ENCODE data around the gene GRB10. TPM values are rescaled to one million over a fixed set of nuclear protein-coding genes. Genes with fewer than 3 reads are reported as not detected.

Gene GRB10
- total and polyA plus RNA-seq, 2 experiments from 2014 or later = 35.0 to 154 TPM

DNA sequence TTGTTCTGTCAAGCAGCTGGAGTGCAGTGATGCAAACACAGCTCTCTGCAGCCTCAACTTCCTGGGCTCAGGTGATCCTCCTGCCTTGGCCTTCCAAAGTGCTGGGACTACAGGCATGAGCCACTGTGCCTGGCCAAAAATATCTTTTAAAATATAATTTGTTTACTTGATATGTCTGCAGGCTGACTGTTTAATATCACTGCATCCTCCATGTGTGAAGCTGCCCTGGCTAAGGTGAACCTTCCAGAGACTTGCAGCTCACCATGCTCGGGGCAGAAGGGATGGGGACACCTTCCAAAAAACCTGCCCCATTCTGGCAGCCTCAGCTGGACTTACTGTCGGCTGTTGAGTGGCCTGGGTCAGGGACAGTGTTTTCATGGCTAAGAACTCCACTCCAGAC, 159.9 kb downstream of the GRB10 start:
- peaks cover 18% of the 10 kb centered on the region for H3K36me3 Mint-ChIP-seq (ENCODE audit: low read depth)
- H3K4me3 Mint-ChIP-seq = no peak overlapping the region
- H3K27me3 Mint-ChIP-seq (ENCODE audit: insufficient read depth, low read depth, poor library complexity) = peaks cover 6% of the 10 kb centered on the region
- TF ChIP-seq EZH2 (IDR thresholded peaks at IDR 0.05; ENCODE audit: low read depth, unreplicated experiment) (no peak), EZH2phosphoT487 (IDR thresholded peaks at IDR 0.05; ENCODE audit: unreplicated experiment) (no peak), POLR2AphosphoS5 (IDR thresholded peaks at IDR 0.05; ENCODE audit: low read depth) (no peak), NANOG (IDR thresholded peaks at IDR 0.05; ENCODE audit: borderline replicate concordance) (no peak), ZNF114 (CRISPR knock-in tag; IDR thresholded peaks at IDR 0.05) (no peak), CREB1 (CRISPR knock-in tag; IDR thresholded peaks at IDR 0.05; ENCODE audit: low read depth) (no peak), STAT1 (IDR thresholded peaks at IDR 0.05; ENCODE audit: unreplicated experiment) (no peak)
- TF ChIP-seq, protein P1, sequence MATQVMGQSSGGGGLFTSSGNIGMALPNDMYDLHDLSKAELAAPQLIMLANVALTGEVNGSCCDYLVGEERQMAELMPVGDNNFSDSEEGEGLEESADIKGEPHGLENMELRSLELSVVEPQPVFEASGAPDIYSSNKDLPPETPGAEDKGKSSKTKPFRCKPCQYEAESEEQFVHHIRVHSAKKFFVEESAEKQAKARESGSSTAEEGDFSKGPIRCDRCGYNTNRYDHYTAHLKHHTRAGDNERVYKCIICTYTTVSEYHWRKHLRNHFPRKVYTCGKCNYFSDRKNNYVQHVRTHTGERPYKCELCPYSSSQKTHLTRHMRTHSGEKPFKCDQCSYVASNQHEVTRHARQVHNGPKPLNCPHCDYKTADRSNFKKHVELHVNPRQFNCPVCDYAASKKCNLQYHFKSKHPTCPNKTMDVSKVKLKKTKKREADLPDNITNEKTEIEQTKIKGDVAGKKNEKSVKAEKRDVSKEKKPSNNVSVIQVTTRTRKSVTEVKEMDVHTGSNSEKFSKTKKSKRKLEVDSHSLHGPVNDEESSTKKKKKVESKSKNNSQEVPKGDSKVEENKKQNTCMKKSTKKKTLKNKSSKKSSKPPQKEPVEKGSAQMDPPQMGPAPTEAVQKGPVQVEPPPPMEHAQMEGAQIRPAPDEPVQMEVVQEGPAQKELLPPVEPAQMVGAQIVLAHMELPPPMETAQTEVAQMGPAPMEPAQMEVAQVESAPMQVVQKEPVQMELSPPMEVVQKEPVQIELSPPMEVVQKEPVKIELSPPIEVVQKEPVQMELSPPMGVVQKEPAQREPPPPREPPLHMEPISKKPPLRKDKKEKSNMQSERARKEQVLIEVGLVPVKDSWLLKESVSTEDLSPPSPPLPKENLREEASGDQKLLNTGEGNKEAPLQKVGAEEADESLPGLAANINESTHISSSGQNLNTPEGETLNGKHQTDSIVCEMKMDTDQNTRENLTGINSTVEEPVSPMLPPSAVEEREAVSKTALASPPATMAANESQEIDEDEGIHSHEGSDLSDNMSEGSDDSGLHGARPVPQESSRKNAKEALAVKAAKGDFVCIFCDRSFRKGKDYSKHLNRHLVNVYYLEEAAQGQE (IDR thresholded peaks at IDR 0.05; ENCODE audit: unreplicated experiment) = no peak
- TF ChIP-seq, protein P2, sequence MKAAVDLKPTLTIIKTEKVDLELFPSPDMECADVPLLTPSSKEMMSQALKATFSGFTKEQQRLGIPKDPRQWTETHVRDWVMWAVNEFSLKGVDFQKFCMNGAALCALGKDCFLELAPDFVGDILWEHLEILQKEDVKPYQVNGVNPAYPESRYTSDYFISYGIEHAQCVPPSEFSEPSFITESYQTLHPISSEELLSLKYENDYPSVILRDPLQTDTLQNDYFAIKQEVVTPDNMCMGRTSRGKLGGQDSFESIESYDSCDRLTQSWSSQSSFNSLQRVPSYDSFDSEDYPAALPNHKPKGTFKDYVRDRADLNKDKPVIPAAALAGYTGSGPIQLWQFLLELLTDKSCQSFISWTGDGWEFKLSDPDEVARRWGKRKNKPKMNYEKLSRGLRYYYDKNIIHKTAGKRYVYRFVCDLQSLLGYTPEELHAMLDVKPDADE (IDR thresholded peaks at IDR 0.05) = no peak
- H3K4me1 ChIP-seq (ENCODE audit: insufficient read depth) = no peaks in the 10 kb centered on the region; the same call in 1 of the 2 replicates
- H3K4me1 Mint-ChIP-seq = peaks cover 12% of the 10 kb centered on the region
- H3K4me3 ChIP-seq = no peak overlapping the region
- no peak for ATAC-seq
- no peaks in the 10 kb centered on the region for H3K27me3 ChIP-seq (ENCODE audit: insufficient read depth)
- no peak overlapping the region for H3K4me2 ChIP-seq
- no peak overlapping the region for H3K27ac Mint-ChIP-seq
- no peak overlapping the region for H3K27ac ChIP-seq (ENCODE audit: low read depth)
- H3K9me2 ChIP-seq (ENCODE audit: insufficient read depth) = no peaks in the 10 kb centered on the region
- H2AFZ ChIP-seq = no peak overlapping the region
- H3K36me3 ChIP-seq (ENCODE audit: insufficient read depth) = peaks cover 4% of the 10 kb centered on the region; the same call in 1 of the 2 replicates
- DNase-seq (ENCODE audit: low spot score) = no peak
- peaks cover 6% of the 10 kb centered on the region; the same call in 1 of the 2 replicates for H4K20me1 ChIP-seq (replicated peaks; ENCODE audit: insufficient read depth)
- H3K79me2 ChIP-seq (replicated peaks; ENCODE audit: insufficient read depth) = peaks cover 13% of the 10 kb centered on the region
- H3F3A ChIP-seq (replicated peaks; ENCODE audit: low read depth) = no peaks in the 10 kb centered on the region
- H3K9me3 Mint-ChIP-seq = no peaks in the 10 kb centered on the region; the same call in 2 of the 3 replicates

DNA sequence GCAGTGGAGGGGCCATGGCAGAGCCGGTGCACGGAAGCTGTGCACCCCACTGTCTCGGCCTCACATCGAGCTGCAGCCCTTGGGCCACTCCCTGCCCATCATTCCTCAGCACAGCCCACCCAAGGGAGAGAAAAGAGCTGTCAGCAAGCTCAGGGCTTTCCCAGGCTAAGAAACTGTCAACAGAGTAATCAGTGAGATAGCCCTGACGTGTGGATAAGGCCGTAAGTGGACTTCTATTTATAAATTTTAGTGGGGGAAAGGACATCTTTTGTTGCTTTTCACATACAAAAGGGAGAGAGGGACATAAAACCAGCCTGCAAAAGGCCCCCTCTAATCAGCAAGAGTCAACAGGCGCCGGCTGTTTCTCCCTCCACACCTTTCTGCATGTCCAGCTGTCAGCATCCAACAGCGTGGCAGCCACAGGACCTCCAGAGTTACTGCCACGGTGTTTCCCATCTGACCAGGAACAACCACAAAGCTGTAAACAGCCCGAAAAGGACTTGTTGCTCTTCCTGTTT, 160.7 kb downstream of the GRB10 start:
- no peak overlapping the region for H3K4me3 Mint-ChIP-seq
- DNase-seq (ENCODE audit: low spot score) (no peak), ATAC-seq (no peak)
- peaks cover 21% of the 10 kb centered on the region for H3K36me3 Mint-ChIP-seq (ENCODE audit: low read depth)
- H3K9me3 Mint-ChIP-seq = no peaks in the 10 kb centered on the region; the same call in 2 of the 3 replicates
- Histone ChIP-seq H3F3A (replicated peaks; ENCODE audit: low read depth) (no peaks in the 10 kb centered on the region), H2AFZ (no peak overlapping the region), H3K4me3 (no peak overlapping the region), H4K20me1 (replicated peaks; ENCODE audit: insufficient read depth) (peaks cover 6% of the 10 kb centered on the region; the same call in 1 of the 2 replicates), H3K27me3 (ENCODE audit: insufficient read depth) (no peaks in the 10 kb centered on the region), H3K27ac (ENCODE audit: low read depth) (peak overlapping the region; percentile 28; the same call in 1 of the 2 replicates), H3K9me2 (ENCODE audit: insufficient read depth) (no peaks in the 10 kb centered on the region), H3K4me1 (ENCODE audit: insufficient read depth) (no peaks in the 10 kb centered on the region), H3K4me2 (no peak overlapping the region), H3K36me3 (ENCODE audit: insufficient read depth) (peaks cover 4% of the 10 kb centered on the region; the same call in 1 of the 2 replicates), H3K79me2 (replicated peaks; ENCODE audit: insufficient read depth) (peaks cover 9% of the 10 kb centered on the region)
- H3K27me3 Mint-ChIP-seq (ENCODE audit: insufficient read depth, low read depth, poor library complexity) = peaks cover 3% of the 10 kb centered on the region
- H3K27ac Mint-ChIP-seq = no peak overlapping the region
- H3K4me1 Mint-ChIP-seq = peaks cover 6% of the 10 kb centered on the region; the same call in 2 of the 3 replicates
- TF ChIP-seq, protein P2 (IDR thresholded peaks at IDR 0.05) = no peak
- no peak for TF ChIP-seq ZNF331 (CRISPR knock-in tag; IDR thresholded peaks at IDR 0.05; ENCODE audit: low read depth)
- TF ChIP-seq EZH2 (IDR thresholded peaks at IDR 0.05; ENCODE audit: low read depth, unreplicated experiment) = no peak
- no peak for TF ChIP-seq EZH2phosphoT487 (IDR thresholded peaks at IDR 0.05; ENCODE audit: unreplicated experiment)
- TF ChIP-seq POLR2AphosphoS5 (IDR thresholded peaks at IDR 0.05; ENCODE audit: low read depth) = no peak
- no peak for TF ChIP-seq CREB1 (CRISPR knock-in tag; IDR thresholded peaks at IDR 0.05; ENCODE audit: low read depth)

All from GM23338 (cell line).